GM23338 (cell line): ENCODE measurements around the gene PKNOX2. TPM values are rescaled to one million over a fixed set of nuclear protein-coding genes. Genes with fewer than 3 reads are reported as not detected.

Experiments used
- ATAC-seq: fragments of 200-7000 bp; cut with Tn5 transposase; 3 replicates; pipeline ENCODE4 v1.9.1; 2020
- DNase-seq: peaks from one replicate; pipeline ENCODE4 v3.0.0-alpha.2; 2015; ENCODE audit warnings: low spot score
- H2AFZ ChIP-seq: fragments of 200-600 bp; sonication (generic); 2 replicates; pipeline ENCODE4 v1.8.0; 2016; ENCODE audit warnings: antibody characterized with exemption, mild to moderate bottlenecking, moderate library complexity
- H3F3A ChIP-seq: fragments of 200-600 bp; sonication (generic); replicated peaks from 2 replicates; pipeline ENCODE4 v1.8.0; 2017; ENCODE audit warnings: antibody characterized with exemption, mixed run types, low read depth
- H3K27ac ChIP-seq: fragments of 200-600 bp; sonication (generic); 2 replicates; pipeline ENCODE4 v1.6.1; 2016; ENCODE audit warnings: low read depth
- H3K27me3 ChIP-seq: fragments of 200-600 bp; sonication (generic); 2 replicates; pipeline ENCODE4 v1.8.0; 2016; ENCODE audit warnings: mild to moderate bottlenecking, mixed run types, moderate library complexity; ENCODE audit not compliant: insufficient read depth
- H3K36me3 ChIP-seq: fragments of 200-600 bp; sonication (generic); 2 replicates; pipeline ENCODE4 v1.8.0; 2016; ENCODE audit warnings: mild to moderate bottlenecking; ENCODE audit not compliant: insufficient read depth
- H3K4me1 ChIP-seq: fragments of 200-600 bp; sonication (generic); 2 replicates; pipeline ENCODE4 v1.8.0; 2016; ENCODE audit warnings: mild to moderate bottlenecking, moderate library complexity; ENCODE audit not compliant: insufficient read depth
- H3K4me2 ChIP-seq: fragments of 200-600 bp; sonication (generic); 2 replicates; pipeline ENCODE4 v1.7.1; 2017; ENCODE audit warnings: mixed run types
- H3K4me3 ChIP-seq: fragments of 200-600 bp; sonication (generic); 2 replicates; pipeline ENCODE4 v1.6.1; 2016; ENCODE audit warnings: mixed run types
- H3K79me2 ChIP-seq: fragments of 200-600 bp; sonication (generic); replicated peaks from 2 replicates; pipeline ENCODE4 v1.8.0; 2017; ENCODE audit warnings: mild to moderate bottlenecking; ENCODE audit not compliant: insufficient read depth
- H3K9me2 ChIP-seq: fragments of 200-600 bp; sonication (generic); 2 replicates; pipeline ENCODE4 v1.8.0; 2017; ENCODE audit not compliant: insufficient read depth
- H4K20me1 ChIP-seq: fragments of 200-600 bp; sonication (generic); replicated peaks from 2 replicates; pipeline ENCODE4 v1.8.0; 2017; ENCODE audit warnings: mild to moderate bottlenecking; ENCODE audit not compliant: insufficient read depth
- H3K27ac Mint-ChIP-seq: 2 replicates; pipeline ENCODE4 v1.8.0; 2020; ENCODE audit warnings: inconsistent platforms, mild to moderate bottlenecking, moderate library complexity, mixed read lengths
- H3K27me3 Mint-ChIP-seq: 3 replicates; pipeline ENCODE4 v1.8.0; 2022; ENCODE audit warnings: low read depth, mild to moderate bottlenecking, moderate library complexity, mixed read lengths, inconsistent platforms; ENCODE audit not compliant: insufficient read depth, poor library complexity
- H3K36me3 Mint-ChIP-seq: 3 replicates; pipeline ENCODE4 v1.8.0; 2021; ENCODE audit warnings: low read depth, mild to moderate bottlenecking, inconsistent platforms, moderate library complexity, mixed read lengths
- H3K4me1 Mint-ChIP-seq: 3 replicates; pipeline ENCODE4 v1.8.0; 2020; ENCODE audit warnings: mild to moderate bottlenecking, inconsistent platforms, mixed read lengths
- H3K4me3 Mint-ChIP-seq: 3 replicates; pipeline ENCODE4 v1.8.0; 2021; ENCODE audit warnings: moderate library complexity, mild to moderate bottlenecking, inconsistent platforms, mixed read lengths
- H3K9me3 Mint-ChIP-seq: 3 replicates; pipeline ENCODE4 v1.8.0; 2020; ENCODE audit warnings: moderate library complexity, mild to moderate bottlenecking, inconsistent platforms, mixed read lengths
- CREB1 ChIP-seq: fragments of 250-450 bp; sonication (Bioruptor Pico); IDR thresholded peaks from 2 replicates; pipeline ENCODE4 v1.5.0; 2020; ENCODE audit warnings: low read depth, mild to moderate bottlenecking, moderate library complexity
- EZH2 ChIP-seq: fragments of 200-600 bp; sonication (generic); IDR thresholded peaks from one replicate; pipeline ENCODE4 v1.8.0; 2017; ENCODE audit warnings: antibody characterized with exemption, mild to moderate bottlenecking, low read depth; ENCODE audit not compliant: unreplicated experiment
- EZH2phosphoT487 ChIP-seq: fragments of 200-600 bp; sonication (generic); IDR thresholded peaks from one replicate; pipeline ENCODE4 v1.8.1; 2018; ENCODE audit warnings: antibody characterized with exemption; ENCODE audit not compliant: unreplicated experiment
- JUNB ChIP-seq: IDR thresholded peaks from one replicate; pipeline ENCODE4 v1.6.1; 2016; ENCODE audit warnings: antibody characterized with exemption; ENCODE audit not compliant: unreplicated experiment
- NANOG ChIP-seq: IDR thresholded peaks from 2 replicates; pipeline ENCODE4 v1.6.1; 2016; ENCODE audit warnings: antibody characterized with exemption, borderline replicate concordance
- ZNF114 ChIP-seq: fragments of 250-450 bp; sonication (Bioruptor Pico); IDR thresholded peaks from 2 replicates; pipeline ENCODE4 v1.5.0; 2020; ENCODE audit warnings: mild to moderate bottlenecking, moderate library complexity
- ZNF462 ChIP-seq: fragments of 250-450 bp; sonication (Bioruptor Pico); IDR thresholded peaks from 2 replicates; pipeline ENCODE4 v1.5.0; 2020; ENCODE audit warnings: mild to moderate bottlenecking, moderate library complexity
- polyA plus RNA-seq: library from polyadenylated mRNA; unstranded; fragments of >200 nt; fragmentation: Nextera tagmentation; extraction: Ambion mirVana; gene quantifications from 2 replicates; pipeline ENCODE4 v1.2.1, GENCODE V29; 2016
- total RNA-seq: library from RNA; depleted of rRNA; stranded (reverse); fragments of >200 nt; shearing (Covaris generic); gene quantifications from 2 replicates; pipeline ENCODE4 v1.2.3, GENCODE V29; 2014
- TF ChIP-seq, protein P1 (sequence below), 2 experiments: fragments of 200-600 bp in 1 of 2; sonication (generic) in 1 of 2; conservative IDR thresholded peaks; 2 replicates each; pipeline versions ENCODE4 v1.5.1 to v1.6.1; 2016 to 2017; ENCODE audit warnings: antibody characterized with exemption in 2 of 2, low read depth in 2 of 2, mild to moderate bottlenecking in 2 of 2, moderate library complexity in 1 of 2
- TF ChIP-seq, protein P2 (sequence below): IDR thresholded peaks from one replicate; pipeline ENCODE4 v1.6.1; 2018; ENCODE audit warnings: antibody characterized with exemption; ENCODE audit not compliant: unreplicated experiment

Gene PKNOX2
- total and polyA plus RNA-seq, 2 experiments from 2014 or later = 0.42 to 0.83 TPM

GRCh38 chr11:125274774-125275173 is 110.2 kb downstream of the PKNOX2 start (continued):
- TF ChIP-seq, protein P1, sequence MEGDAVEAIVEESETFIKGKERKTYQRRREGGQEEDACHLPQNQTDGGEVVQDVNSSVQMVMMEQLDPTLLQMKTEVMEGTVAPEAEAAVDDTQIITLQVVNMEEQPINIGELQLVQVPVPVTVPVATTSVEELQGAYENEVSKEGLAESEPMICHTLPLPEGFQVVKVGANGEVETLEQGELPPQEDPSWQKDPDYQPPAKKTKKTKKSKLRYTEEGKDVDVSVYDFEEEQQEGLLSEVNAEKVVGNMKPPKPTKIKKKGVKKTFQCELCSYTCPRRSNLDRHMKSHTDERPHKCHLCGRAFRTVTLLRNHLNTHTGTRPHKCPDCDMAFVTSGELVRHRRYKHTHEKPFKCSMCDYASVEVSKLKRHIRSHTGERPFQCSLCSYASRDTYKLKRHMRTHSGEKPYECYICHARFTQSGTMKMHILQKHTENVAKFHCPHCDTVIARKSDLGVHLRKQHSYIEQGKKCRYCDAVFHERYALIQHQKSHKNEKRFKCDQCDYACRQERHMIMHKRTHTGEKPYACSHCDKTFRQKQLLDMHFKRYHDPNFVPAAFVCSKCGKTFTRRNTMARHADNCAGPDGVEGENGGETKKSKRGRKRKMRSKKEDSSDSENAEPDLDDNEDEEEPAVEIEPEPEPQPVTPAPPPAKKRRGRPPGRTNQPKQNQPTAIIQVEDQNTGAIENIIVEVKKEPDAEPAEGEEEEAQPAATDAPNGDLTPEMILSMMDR (conservative IDR thresholded peaks at IDR 0.05; ENCODE audit: low read depth in 2 of 2) = no peak
- no peak for TF ChIP-seq ZNF462 (CRISPR knock-in tag)

GRCh38 chr11:125275905-125276618 is 111.5 kb downstream of the PKNOX2 start:
- H3K27me3 ChIP-seq = no peaks in the 10 kb centered on the region
- no peak overlapping the region for H2AFZ ChIP-seq
- no peak for ATAC-seq
- Mint-ChIP-seq H3K4me3 (no peak overlapping the region), H3K27ac (no peak overlapping the region), H3K9me3 (no peaks in the 10 kb centered on the region), H3K27me3 (peaks cover 3% of the 10 kb centered on the region), H3K36me3 (no peaks in the 10 kb centered on the region), H3K4me1 (peaks cover 9% of the 10 kb centered on the region)
- H4K20me1 ChIP-seq = no peaks in the 10 kb centered on the region
- no peak overlapping the region for H3K27ac ChIP-seq
- H3K79me2 ChIP-seq = no peaks in the 10 kb centered on the region
- no peak for DNase-seq
- no peaks in the 10 kb centered on the region for H3K9me2 ChIP-seq
- H3K4me2 ChIP-seq = no peak overlapping the region
- no peak overlapping the region for H3K4me3 ChIP-seq
- no peaks in the 10 kb centered on the region; the same call in 1 of the 2 replicates for H3K4me1 ChIP-seq
- no peaks in the 10 kb centered on the region for H3F3A ChIP-seq
- no peaks in the 10 kb centered on the region for H3K36me3 ChIP-seq
- TF ChIP-seq, protein P2, sequence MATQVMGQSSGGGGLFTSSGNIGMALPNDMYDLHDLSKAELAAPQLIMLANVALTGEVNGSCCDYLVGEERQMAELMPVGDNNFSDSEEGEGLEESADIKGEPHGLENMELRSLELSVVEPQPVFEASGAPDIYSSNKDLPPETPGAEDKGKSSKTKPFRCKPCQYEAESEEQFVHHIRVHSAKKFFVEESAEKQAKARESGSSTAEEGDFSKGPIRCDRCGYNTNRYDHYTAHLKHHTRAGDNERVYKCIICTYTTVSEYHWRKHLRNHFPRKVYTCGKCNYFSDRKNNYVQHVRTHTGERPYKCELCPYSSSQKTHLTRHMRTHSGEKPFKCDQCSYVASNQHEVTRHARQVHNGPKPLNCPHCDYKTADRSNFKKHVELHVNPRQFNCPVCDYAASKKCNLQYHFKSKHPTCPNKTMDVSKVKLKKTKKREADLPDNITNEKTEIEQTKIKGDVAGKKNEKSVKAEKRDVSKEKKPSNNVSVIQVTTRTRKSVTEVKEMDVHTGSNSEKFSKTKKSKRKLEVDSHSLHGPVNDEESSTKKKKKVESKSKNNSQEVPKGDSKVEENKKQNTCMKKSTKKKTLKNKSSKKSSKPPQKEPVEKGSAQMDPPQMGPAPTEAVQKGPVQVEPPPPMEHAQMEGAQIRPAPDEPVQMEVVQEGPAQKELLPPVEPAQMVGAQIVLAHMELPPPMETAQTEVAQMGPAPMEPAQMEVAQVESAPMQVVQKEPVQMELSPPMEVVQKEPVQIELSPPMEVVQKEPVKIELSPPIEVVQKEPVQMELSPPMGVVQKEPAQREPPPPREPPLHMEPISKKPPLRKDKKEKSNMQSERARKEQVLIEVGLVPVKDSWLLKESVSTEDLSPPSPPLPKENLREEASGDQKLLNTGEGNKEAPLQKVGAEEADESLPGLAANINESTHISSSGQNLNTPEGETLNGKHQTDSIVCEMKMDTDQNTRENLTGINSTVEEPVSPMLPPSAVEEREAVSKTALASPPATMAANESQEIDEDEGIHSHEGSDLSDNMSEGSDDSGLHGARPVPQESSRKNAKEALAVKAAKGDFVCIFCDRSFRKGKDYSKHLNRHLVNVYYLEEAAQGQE = no peak
- TF ChIP-seq NANOG (no peak), EZH2phosphoT487 (no peak), JUNB (no peak), EZH2 (no peak), CREB1 (CRISPR knock-in tag) (no peak), ZNF114 (CRISPR knock-in tag) (no peak)
- TF ChIP-seq, protein P1 (conservative IDR thresholded peaks at IDR 0.05; ENCODE audit: low read depth in 2 of 2) = no peak
